HepG2 (cell line): ENCODE measurements around the gene SIDT1. TPM values are rescaled to one million over a fixed set of nuclear protein-coding genes. Genes with fewer than 3 reads are reported as not detected.

ENCODE experiments used
- CEBPG ChIP-seq: IDR thresholded peaks from 2 replicates; pipeline ENCODE4 v1.6.1; 2016
- ELF3 ChIP-seq: IDR thresholded peaks from 2 replicates; pipeline ENCODE4 v1.6.1; 2016; ENCODE audit warnings: missing genetic modification reagents, missing compliant biosample characterization
- ELF4 ChIP-seq: sonication (generic); formaldehyde crosslinking; IDR thresholded peaks from 2 replicates; pipeline ENCODE4 v1.5.0; 2020; ENCODE audit warnings: missing genetic modification reagents, mild to moderate bottlenecking, moderate library complexity, borderline replicate concordance
- HDAC6 ChIP-seq: fragments of 200-600 bp; sonication (generic); IDR thresholded peaks from 2 replicates; pipeline ENCODE4 v1.7.0; 2017; ENCODE audit warnings: mild to moderate bottlenecking, antibody characterized with exemption, low read length, low read depth
- HINFP ChIP-seq: sonication (generic); formaldehyde crosslinking; IDR thresholded peaks from 2 replicates; pipeline ENCODE4 v1.4.0; 2020; ENCODE audit warnings: low read depth, mild to moderate bottlenecking, missing genetic modification reagents
- HNRNPLL ChIP-seq: fragments of 200-400 bp; formaldehyde crosslinking; IDR thresholded peaks from 2 replicates; pipeline ENCODE4 v1.6.1; 2017; ENCODE audit warnings: mild to moderate bottlenecking, low read depth, low read length; ENCODE audit not compliant: poor library complexity, severe bottlenecking
- HOMEZ ChIP-seq: IDR thresholded peaks from 2 replicates; pipeline ENCODE4 v1.6.1; 2016; ENCODE audit warnings: low read depth
- LCORL ChIP-seq, 2 experiments: fragments of 450-650 bp in 1 of 2; sonication (generic) in 1 of 2; formaldehyde crosslinking in 1 of 2; IDR thresholded peaks; 2 replicates each; pipeline versions ENCODE4 v1.5.0 to v1.6.1; 2017 to 2020; ENCODE audit warnings: antibody characterized with exemption in 1 of 2, missing genetic modification reagents in 1 of 2
- ONECUT2 ChIP-seq: sonication (generic); formaldehyde crosslinking; IDR thresholded peaks from 2 replicates; pipeline ENCODE4 v1.4.0; 2020; ENCODE audit warnings: missing genetic modification reagents
- REST ChIP-seq, 2 experiments: IDR thresholded peaks; 2 replicates each; pipeline ENCODE4 v1.6.1; 2011 to 2012; ENCODE audit warnings: low read length in 2 of 2, borderline replicate concordance in 1 of 2, low read depth in 1 of 2, mild to moderate bottlenecking in 1 of 2, moderate library complexity in 1 of 2
- RXRA ChIP-seq: sonication (generic); formaldehyde crosslinking; IDR thresholded peaks from 2 replicates; pipeline ENCODE4 v1.5.1; 2020; ENCODE audit warnings: missing genetic modification reagents
- SMARCE1 ChIP-seq: fragments of 450-650 bp; IDR thresholded peaks from 2 replicates; pipeline ENCODE4 v1.6.1; 2017; ENCODE audit warnings: borderline replicate concordance
- SOX13 ChIP-seq, 3 experiments: fragments of 450-650 bp in 1 of 3; sonication (generic) in 1 of 3; formaldehyde crosslinking in 1 of 3; IDR thresholded peaks in 2 of 3; conservative IDR thresholded peaks in 1 of 3; 2 replicates each; pipeline versions ENCODE4 v1.5.0 to v1.6.1; 2016 to 2020; ENCODE audit warnings: antibody characterized with exemption in 1 of 3, mild to moderate bottlenecking in 1 of 3, missing compliant biosample characterization in 1 of 3, missing genetic modification reagents in 1 of 3, moderate library complexity in 1 of 3
- SOX5 ChIP-seq: IDR thresholded peaks from 2 replicates; pipeline ENCODE4 v1.6.1; 2016; ENCODE audit warnings: borderline replicate concordance
- SRSF1 ChIP-seq: fragments of 200-400 bp; formaldehyde crosslinking; optimal IDR thresholded peaks from 2 replicates; pipeline ENCODE3; 2017; ENCODE audit warnings: mild to moderate bottlenecking, low read depth, low read length, moderate library complexity
- SRSF4 ChIP-seq: fragments of 200-400 bp; formaldehyde crosslinking; IDR thresholded peaks from one replicate; pipeline ENCODE4 v1.6.1; 2018; ENCODE audit warnings: mild to moderate bottlenecking, low read depth, low read length, moderate library complexity; ENCODE audit not compliant: poor library complexity, severe bottlenecking
- ZFP36 ChIP-seq: fragments of 150-350 bp; IDR thresholded peaks from 2 replicates; pipeline ENCODE4 v1.6.1; 2018; ENCODE audit warnings: borderline replicate concordance, low read length, low read depth; ENCODE audit not compliant: partially characterized antibody
- ZNF296 ChIP-seq: sonication (generic); formaldehyde crosslinking; conservative IDR thresholded peaks from 2 replicates; pipeline ENCODE4 v1.5.0; 2020; ENCODE audit warnings: mild to moderate bottlenecking, missing genetic modification reagents
- ZNF607 ChIP-seq: sonication (generic); formaldehyde crosslinking; IDR thresholded peaks from 2 replicates; pipeline ENCODE4 v1.5.1; 2020; ENCODE audit warnings: missing genetic modification reagents, mild to moderate bottlenecking, borderline replicate concordance
- ZNF639 ChIP-seq: conservative IDR thresholded peaks from 2 replicates; pipeline ENCODE4 v1.6.1; 2018; ENCODE audit warnings: missing genetic modification reagents
- ZNF766 ChIP-seq: sonication (generic); formaldehyde crosslinking; IDR thresholded peaks from 2 replicates; pipeline ENCODE4 v1.5.0; 2020; ENCODE audit warnings: missing genetic modification reagents, borderline replicate concordance
- polyA plus RNA-seq, 8 experiments: library from polyadenylated mRNA; depleted of rRNA in 3 of 8; stranded (reverse) in 7 of 8; unstranded in 1 of 8; fragments of >200 nt; fragmentation: Illumina TruSeq in 4 of 8; extraction: Trizol in 4 of 8; gene quantifications; 2 replicates each; pipeline versions ENCODE4 v1.2.1 to v1.2.3, GENCODE V29; 2011 to 2016; ENCODE audit warnings: low read depth in 4 of 8, missing spikeins in 1 of 8, mixed read lengths in 1 of 8; ENCODE audit not compliant: insufficient read depth in 1 of 8
- total RNA-seq, 5 experiments: library from RNA; depleted of rRNA; stranded (reverse); fragments of >200 nt; fragmentation: Illumina TruSeq; extraction: Trizol; gene quantifications; 2 replicates each; pipeline ENCODE4 v1.2.3, GENCODE V29; 2016; ENCODE audit warnings: low read depth in 1 of 5

Gene SIDT1
- total and polyA plus RNA-seq, 2 of the 13 experiments (the other 11 are each of a cell fraction or from before 2014, with no cell fraction given) = 0.07 TPM

GRCh38 chr3:113555138-113555537 is 22.8 kb downstream of the SIDT1 start (continued):
- TF ChIP-seq ZFP36 (no peak), SRSF4 (no peak), ELF4 (CRISPR knock-in tag) (no peak), ELF3 (peak; percentile 64; the same call in 1 of the 2 replicates), SMARCE1 (no peak), SRSF1 (no peak), ZNF766 (CRISPR knock-in tag) (no peak), CEBPG (CRISPR knock-in tag) (peak; percentile 80), RXRA (CRISPR knock-in tag) (no peak), SOX5 (peak; percentile 97), LCORL (IDR thresholded peaks at IDR 0.05) (peak; percentile 91), LCORL (CRISPR knock-in tag; IDR thresholded peaks at IDR 0.05) (0 out of 2 replicates have a peak, but pooled peaks have one; percentile 34), ONECUT2 (peak; percentile 95), REST (IDR thresholded peaks at IDR 0.05; ENCODE audit: borderline replicate concordance in 1 of 2, low read depth in 1 of 2, low read length in 2 of 2) (0 out of 4 replicates have a peak, but pooled peaks of 1 of the 2 experiments have one; percentile 16), ZNF296 (CRISPR knock-in tag) (no peak), HINFP (CRISPR knock-in tag) (no peak), HDAC6 (no peak), HNRNPLL (no peak), SOX13 (IDR thresholded peaks at IDR 0.05) (peak; percentile 90), SOX13 (CRISPR knock-in tag; conservative IDR thresholded peaks at IDR 0.05 in 1 of 2, IDR thresholded peaks at IDR 0.05 in 1 of 2) (peak in 1 of 2 experiments; percentile 98; a peak in 2 of 4 replicates), HOMEZ (peak; percentile 55; the same call in 1 of the 2 replicates), ZNF607 (no peak), ZNF639 (CRISPR knock-in tag) (no peak)
